Gastroesophageal sphincter (tissue), 3 donors: Measurements from ENCODE around the gene SMARCA2.

Experiments used
- POLR2A ChIP-seq, 2 donors: fragments of 450-650 bp; IDR thresholded peaks; one replicate each; pipeline ENCODE4 v1.6.1; 2017; ENCODE audit warnings: antibody characterized with exemption in 2 of 2, mild to moderate bottlenecking in 2 of 2, moderate library complexity in 1 of 2
- POLR2AphosphoS5 ChIP-seq: sonication (generic); formaldehyde crosslinking; IDR thresholded peaks from one replicate; pipeline ENCODE4 v1.6.1; 2017; ENCODE audit warnings: antibody characterized with exemption
- TF ChIP-seq, protein P1 (sequence below), 4 experiments: fragments of 200-600 bp in 2 of 4; fragments of 450-650 bp in 2 of 4; sonication (generic) in 1 of 4; IDR thresholded peaks; one replicate each; pipeline ENCODE4 v1.5.1; 2017 to 2019; ENCODE audit warnings: antibody characterized with exemption in 4 of 4, mild to moderate bottlenecking in 2 of 4, moderate library complexity in 2 of 4

GRCh38 chr9:2109069-2109650 is 94.0 kb downstream of the SMARCA2 start:
- TF ChIP-seq POLR2AphosphoS5 (no peak), POLR2A (IDR thresholded peaks at IDR 0.05) (no peak)
- TF ChIP-seq, protein P1, sequence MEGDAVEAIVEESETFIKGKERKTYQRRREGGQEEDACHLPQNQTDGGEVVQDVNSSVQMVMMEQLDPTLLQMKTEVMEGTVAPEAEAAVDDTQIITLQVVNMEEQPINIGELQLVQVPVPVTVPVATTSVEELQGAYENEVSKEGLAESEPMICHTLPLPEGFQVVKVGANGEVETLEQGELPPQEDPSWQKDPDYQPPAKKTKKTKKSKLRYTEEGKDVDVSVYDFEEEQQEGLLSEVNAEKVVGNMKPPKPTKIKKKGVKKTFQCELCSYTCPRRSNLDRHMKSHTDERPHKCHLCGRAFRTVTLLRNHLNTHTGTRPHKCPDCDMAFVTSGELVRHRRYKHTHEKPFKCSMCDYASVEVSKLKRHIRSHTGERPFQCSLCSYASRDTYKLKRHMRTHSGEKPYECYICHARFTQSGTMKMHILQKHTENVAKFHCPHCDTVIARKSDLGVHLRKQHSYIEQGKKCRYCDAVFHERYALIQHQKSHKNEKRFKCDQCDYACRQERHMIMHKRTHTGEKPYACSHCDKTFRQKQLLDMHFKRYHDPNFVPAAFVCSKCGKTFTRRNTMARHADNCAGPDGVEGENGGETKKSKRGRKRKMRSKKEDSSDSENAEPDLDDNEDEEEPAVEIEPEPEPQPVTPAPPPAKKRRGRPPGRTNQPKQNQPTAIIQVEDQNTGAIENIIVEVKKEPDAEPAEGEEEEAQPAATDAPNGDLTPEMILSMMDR (IDR thresholded peaks at IDR 0.05): no peak
